ENCODE data around the gene CCDC200.
"Not testable (repeated sequence)": the region's sequence is repeated elsewhere in the genome, so short reads cannot be mapped to it uniquely, and the experiment has no call there.

The CCDC200 gene

GRCh38 chr17:43211480-43212402, 16.7 kb downstream of the CCDC200 start, which contains the start of gene TMEM106A:
Gene TMEM106A, plus strand, starts transcription at chr17:43211875. Its CDS starts 1,167 bp downstream, at chr17:43213042.
- TF ChIP-seq FOXM1 (IDR thresholded peaks at IDR 0.05; ENCODE audit: borderline replicate concordance), result no peak
- DNase-seq (ENCODE audit: extremely low spot score), result no peak

GRCh38 chr17:43211123-43211479, 17.3 kb downstream of the CCDC200 start:
- CTCF ChIA-PET, result no interaction called here
- DNase-seq (ENCODE audit: extremely low spot score), result no peak
- POLR2A ChIA-PET, result no interaction called here
- TF ChIP-seq PKNOX1 (IDR thresholded peaks at IDR 0.05), result no peak
- no peak for TF ChIP-seq TARDBP (IDR thresholded peaks at IDR 0.05)

More at GRCh38 chr17:43211480-43212402, 16.7 kb downstream of the CCDC200 start, which contains the start of gene TMEM106A:
- CTCF ChIA-PET, result no interaction called here
- POLR2A ChIA-PET, result interaction anchor here (0.8 to 2.2 kb wide), 3 partner anchors 104 to 157 kb away, joined by 3 to 16 read pairs (median 8); no protein-coding TSS in a partner anchor

GRCh38 chr17:43210576-43210975, 17.8 kb downstream of the CCDC200 start:
- CTCF ChIA-PET, result no interaction called here
- TF ChIP-seq BHLHE40 (IDR thresholded peaks at IDR 0.05; ENCODE audit: borderline replicate concordance) (no peak), NFRKB (IDR thresholded peaks at IDR 0.05) (no peak), PKNOX1 (IDR thresholded peaks at IDR 0.05) (no peak), FOXM1 (IDR thresholded peaks at IDR 0.05; ENCODE audit: borderline replicate concordance) (no peak), FOXK2 (IDR thresholded peaks at IDR 0.05) (no peak), L3MBTL2 (conservative IDR thresholded peaks at IDR 0.05) (no peak), FOXA1 (IDR thresholded peaks at IDR 0.05) (no peak), ARNT (IDR thresholded peaks at IDR 0.05) (no peak), CTBP1 (IDR thresholded peaks at IDR 0.05; ENCODE audit: borderline replicate concordance) (no peak), ZNF384 (IDR thresholded peaks at IDR 0.05) (no peak), SP1 (IDR thresholded peaks at IDR 0.05) (no peak), LEF1 (IDR thresholded peaks at IDR 0.05; ENCODE audit: borderline replicate concordance) (no peak), TARDBP (IDR thresholded peaks at IDR 0.05) (no peak), SUZ12 (IDR thresholded peaks at IDR 0.05) (no peak), HDGF (IDR thresholded peaks at IDR 0.05; ENCODE audit: borderline replicate concordance) (no peak)
- POLR2A ChIA-PET, result no interaction called here
- no peak for DNase-seq (ENCODE audit: extremely low spot score)

- DNase-seq (ENCODE audit: extremely low spot score), result not testable (repeated sequence)
- POLR2A ChIA-PET, result interaction anchor here (0.9 to 1.0 kb wide), 3 partner anchors 10 to 281 kb away, joined by 3 read pairs; partner anchors contain the start of gene DHX8
- CTCF ChIA-PET, result interaction anchor here (0.6 kb wide), 1 partner anchor 106 kb away, joined by 4 read pairs; no protein-coding TSS in a partner anchor
Measured at GRCh38 chr17:43203013-43203412, 25.4 kb downstream of the CCDC200 start.

GRCh38 chr17:43200127-43200526, 28.3 kb downstream of the CCDC200 start:
- DNase-seq (ENCODE audit: extremely low spot score), result no peak

GRCh38 chr17:43199633-43200032, 28.8 kb downstream of the CCDC200 start:
- CTCF ChIA-PET, result no interaction called here
- TF ChIP-seq ARNT (IDR thresholded peaks at IDR 0.05), result no peak
- TF ChIP-seq CTBP1 (IDR thresholded peaks at IDR 0.05; ENCODE audit: borderline replicate concordance), result no peak
- no peak for TF ChIP-seq HDGF (IDR thresholded peaks at IDR 0.05; ENCODE audit: borderline replicate concordance)
- TF ChIP-seq FOXA1 (IDR thresholded peaks at IDR 0.05), result no peak
- no peak for TF ChIP-seq BHLHE40 (IDR thresholded peaks at IDR 0.05; ENCODE audit: borderline replicate concordance)
- TF ChIP-seq PKNOX1 (IDR thresholded peaks at IDR 0.05), result no peak
- TF ChIP-seq ZNF384 (IDR thresholded peaks at IDR 0.05), result no peak
- no peak for TF ChIP-seq SUZ12 (IDR thresholded peaks at IDR 0.05)
- no peak for TF ChIP-seq TARDBP (IDR thresholded peaks at IDR 0.05)
- TF ChIP-seq FOXM1 (IDR thresholded peaks at IDR 0.05; ENCODE audit: borderline replicate concordance), result no peak
- TF ChIP-seq ELF4 (IDR thresholded peaks at IDR 0.05), result no peak
- no peak for TF ChIP-seq FOXK2 (IDR thresholded peaks at IDR 0.05)
- no peak for TF ChIP-seq L3MBTL2 (conservative IDR thresholded peaks at IDR 0.05)
- POLR2A ChIA-PET, result interaction anchor here (1.0 to 2.6 kb wide), 7 partner anchors 16 to 169 kb away, joined by 3 to 16 read pairs (median 3); no protein-coding TSS in a partner anchor
- DNase-seq (ENCODE audit: extremely low spot score), result no peak

More at GRCh38 chr17:43200127-43200526, 28.3 kb downstream of the CCDC200 start:
- ChIA-PET CTCF (no interaction called here), POLR2A (interaction anchor here (0.6 to 2.6 kb wide), 6 partner anchors 22 to 168 kb away, joined by 3 to 16 read pairs (median 3); no protein-coding TSS in a partner anchor)
- no peak for TF ChIP-seq ZNF384 (IDR thresholded peaks at IDR 0.05)
- no peak for TF ChIP-seq NFRKB (IDR thresholded peaks at IDR 0.05)
- TF ChIP-seq FOXM1 (IDR thresholded peaks at IDR 0.05; ENCODE audit: borderline replicate concordance), result no peak
- no peak for TF ChIP-seq SP1 (IDR thresholded peaks at IDR 0.05)
- no peak for TF ChIP-seq HDGF (IDR thresholded peaks at IDR 0.05; ENCODE audit: borderline replicate concordance)
- TF ChIP-seq L3MBTL2 (conservative IDR thresholded peaks at IDR 0.05), result no peak
- no peak for TF ChIP-seq FOXK2 (IDR thresholded peaks at IDR 0.05)
- no peak for TF ChIP-seq SUZ12 (IDR thresholded peaks at IDR 0.05)
- no peak for TF ChIP-seq FOXA1 (IDR thresholded peaks at IDR 0.05)
- TF ChIP-seq LEF1 (IDR thresholded peaks at IDR 0.05; ENCODE audit: borderline replicate concordance), result no peak
- no peak for TF ChIP-seq PKNOX1 (IDR thresholded peaks at IDR 0.05)
- no peak for TF ChIP-seq TARDBP (IDR thresholded peaks at IDR 0.05)
- no peak for TF ChIP-seq CTBP1 (IDR thresholded peaks at IDR 0.05; ENCODE audit: borderline replicate concordance)
